NCI-H1417 (cell line): ENCODE data around the gene EML5.
"Not testable (repeated sequence)": the region's sequence is repeated elsewhere in the genome, so short reads cannot be mapped to it uniquely, and the experiment has no call there.

ENCODE experiments used
- DNase-seq, 3 experiments: peaks; one replicate each; lab custom pipeline; 2025; lab: John Stamatoyannopoulos, UW

EML5 gene

DNA sequence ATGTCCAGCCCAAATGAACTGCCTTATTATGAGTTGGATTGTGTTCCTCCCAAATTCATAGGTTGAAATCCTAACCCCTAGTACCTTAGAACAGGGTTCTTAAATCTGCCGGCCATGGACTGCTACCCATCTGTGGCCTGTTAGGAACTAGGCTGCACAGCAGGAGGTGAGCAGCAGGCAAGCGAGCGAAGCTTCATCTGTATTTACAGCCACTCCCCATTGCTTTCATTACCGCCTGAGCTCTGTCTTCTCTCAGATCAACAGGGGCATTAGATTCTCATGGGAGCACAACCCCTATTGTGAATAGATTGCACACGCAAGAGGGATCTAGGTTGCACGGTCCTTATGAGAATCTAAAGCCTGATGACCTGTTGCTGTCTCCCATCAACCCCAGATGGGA lies 9.8 kb upstream of the EML5 start:
- DNase-seq = no peak

DNA sequence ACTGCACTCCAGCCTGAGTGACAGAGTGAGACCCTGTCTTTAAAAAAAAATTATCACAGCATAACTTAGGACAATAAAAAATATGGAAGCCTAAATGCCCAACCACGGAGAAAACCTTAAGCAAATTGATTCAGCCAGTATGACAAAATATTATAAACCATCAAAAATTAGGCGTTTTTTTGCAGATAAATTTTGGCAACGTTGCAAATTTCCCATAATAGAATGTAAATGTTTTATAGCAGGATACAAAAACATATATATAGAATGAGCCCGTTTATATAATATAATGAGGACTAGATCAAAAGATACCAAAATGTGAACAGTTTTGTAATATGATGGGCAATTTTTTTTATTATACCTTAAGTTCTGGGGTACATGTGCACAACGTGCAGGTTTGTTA lies 6.8 kb upstream of the EML5 start:
- no peak for DNase-seq

DNA sequence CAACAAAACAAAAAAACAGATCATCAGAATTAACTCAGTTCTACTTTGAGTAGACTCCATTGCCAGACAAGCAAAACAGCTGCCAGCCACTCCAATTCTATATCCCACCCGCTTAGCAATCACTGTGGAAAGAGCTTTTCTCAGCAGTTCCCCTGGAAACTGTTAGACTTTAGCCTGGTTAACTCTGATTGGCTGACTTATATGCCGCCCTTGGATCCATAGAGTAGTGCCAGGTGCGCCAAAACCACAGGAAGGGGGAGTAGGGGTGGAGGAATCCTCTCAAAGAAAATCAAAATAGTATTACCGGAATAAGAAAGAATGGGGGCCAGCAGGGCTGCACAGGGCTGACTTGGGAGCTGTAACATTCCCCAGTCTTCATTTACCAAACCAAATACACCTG lies 5.4 kb upstream of the EML5 start:
- peak; percentile 45 to 82 (median 69) for DNase-seq

DNA sequence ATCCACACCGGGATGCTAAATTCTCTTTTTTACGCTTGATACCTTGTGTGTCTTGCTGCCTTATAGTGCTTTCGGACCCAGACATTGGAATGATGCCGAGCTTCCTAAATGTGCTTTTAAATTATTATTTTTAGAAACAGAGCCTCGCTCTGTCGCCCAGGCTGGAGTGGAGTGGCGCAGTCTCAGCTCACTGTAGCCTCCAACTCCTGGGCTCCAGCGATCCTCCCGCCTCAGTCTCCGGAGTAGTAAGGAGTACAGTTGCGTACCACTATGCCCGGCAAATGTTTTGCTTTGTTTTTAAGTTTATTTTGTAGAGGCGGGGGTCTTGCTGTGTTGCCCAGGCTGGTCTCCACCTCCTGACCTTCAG lies 489 bp upstream of the EML5 start:
- DNase-seq = peak in 1 of 3 experiments; percentile 57

DNA sequence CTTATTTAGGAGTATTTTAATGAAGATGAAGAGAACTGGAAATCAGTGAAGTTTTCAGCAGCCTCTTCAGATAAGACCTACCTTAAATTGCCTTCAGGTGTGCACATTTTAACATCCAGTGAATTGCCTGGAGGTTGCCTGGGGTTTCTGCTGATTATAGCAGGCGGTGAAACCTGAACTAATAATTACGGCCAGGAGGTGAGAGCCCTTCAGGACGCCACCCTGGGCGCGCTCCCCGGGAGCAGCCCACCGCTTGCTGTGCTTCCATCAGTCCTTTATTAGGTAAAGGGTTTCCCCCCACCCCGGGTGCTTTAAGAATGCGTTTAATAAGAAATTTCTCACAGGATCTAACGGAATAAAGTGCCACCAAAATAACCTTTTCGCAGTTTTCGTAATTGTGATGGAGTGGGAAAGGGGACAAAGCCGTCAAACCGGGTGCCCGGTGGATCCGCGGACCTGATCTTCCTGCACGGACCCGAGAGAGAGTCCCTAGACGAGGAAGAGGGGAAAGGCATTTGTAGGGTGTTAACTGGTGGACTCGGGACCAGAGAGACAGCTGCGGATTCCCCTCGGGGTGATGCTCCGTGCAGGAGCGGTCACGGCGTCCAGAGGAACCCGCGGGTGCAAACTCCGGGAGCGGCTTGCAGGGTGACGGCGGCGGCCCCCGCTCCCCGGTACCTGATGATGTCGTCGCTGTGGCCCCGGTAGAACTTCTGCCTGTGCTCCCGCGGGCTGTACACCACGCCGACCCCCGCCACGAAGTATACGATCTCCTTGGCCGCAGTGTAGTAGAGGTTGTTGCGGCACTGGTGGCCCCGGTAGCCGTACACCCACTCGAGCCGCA lies 902 bp downstream of the EML5 start:
- peak; percentile 66 to 95 (median 91) for DNase-seq

GRCh38 chr14:88791252-88791621 lies 1.5 kb downstream of the EML5 start:
- no peak for DNase-seq

GRCh38 chr14:88790501-88791251 lies 2.1 kb downstream of the EML5 start:
- DNase-seq = peak in 1 of 3 experiments; percentile 34

DNA sequence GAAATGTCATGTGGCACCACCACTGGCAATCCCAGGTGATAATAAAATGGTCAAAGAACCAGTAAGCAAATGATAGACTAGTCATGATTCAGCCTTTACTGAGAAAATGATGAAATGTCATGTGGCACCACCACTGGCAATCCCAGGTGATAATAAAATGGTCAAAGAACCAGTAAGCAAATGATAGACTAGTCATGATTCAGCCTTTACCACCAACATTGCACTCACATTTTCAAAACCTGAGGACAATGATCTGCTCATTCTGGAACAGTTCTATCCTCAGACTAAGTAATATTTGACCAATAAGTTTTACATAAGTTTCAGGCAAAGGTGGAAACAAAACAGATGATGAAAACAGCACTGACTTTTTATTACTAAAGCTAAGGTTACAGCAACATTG lies 3.2 kb downstream of the EML5 start:
- not testable (repeated sequence) for DNase-seq

DNA sequence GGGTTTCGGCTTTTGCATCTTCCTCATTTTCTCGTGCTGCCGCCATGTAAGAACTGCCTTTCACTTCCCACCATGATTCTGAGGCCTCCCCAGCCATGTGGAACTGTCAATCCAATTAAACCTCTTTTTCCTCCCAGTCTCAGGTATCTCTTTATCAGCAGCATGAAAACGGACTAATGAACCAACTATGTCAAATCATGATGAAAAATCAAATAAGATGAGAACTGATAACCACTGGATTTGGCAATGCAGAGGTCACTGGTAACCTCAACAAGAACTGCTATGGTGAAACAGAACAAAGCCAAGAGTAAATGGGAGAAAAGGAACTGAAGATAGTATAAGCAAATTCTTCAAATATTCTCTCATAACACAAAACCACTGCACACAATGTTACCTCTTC lies 6.0 kb downstream of the EML5 start:
- no peak for DNase-seq

GRCh38 chr14:88785911-88786310 lies 6.8 kb downstream of the EML5 start:
- DNase-seq = no peak

DNA sequence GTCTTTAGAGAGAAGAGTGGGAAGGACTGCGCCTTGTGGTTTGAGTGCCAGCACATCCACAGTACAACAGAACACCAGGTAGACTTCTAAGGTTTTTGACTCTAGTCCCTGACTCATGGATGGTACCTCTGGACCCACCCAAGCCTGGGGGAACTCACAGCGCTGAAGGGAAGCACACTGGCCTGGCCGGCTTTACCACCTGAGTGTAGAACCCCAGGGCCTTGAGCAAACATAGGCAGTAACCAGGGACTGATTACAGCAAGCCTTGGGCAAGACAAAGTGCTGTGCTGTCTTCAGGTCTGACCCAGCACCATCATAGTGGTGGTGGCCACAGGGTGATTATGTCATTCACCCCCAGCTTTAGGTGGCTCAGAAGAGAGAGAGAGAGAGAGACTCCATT lies 17.2 kb downstream of the EML5 start:
- DNase-seq = no peak

GRCh38 chr14:88770736-88771135 lies 22.0 kb downstream of the EML5 start:
- DNase-seq = no peak

DNA sequence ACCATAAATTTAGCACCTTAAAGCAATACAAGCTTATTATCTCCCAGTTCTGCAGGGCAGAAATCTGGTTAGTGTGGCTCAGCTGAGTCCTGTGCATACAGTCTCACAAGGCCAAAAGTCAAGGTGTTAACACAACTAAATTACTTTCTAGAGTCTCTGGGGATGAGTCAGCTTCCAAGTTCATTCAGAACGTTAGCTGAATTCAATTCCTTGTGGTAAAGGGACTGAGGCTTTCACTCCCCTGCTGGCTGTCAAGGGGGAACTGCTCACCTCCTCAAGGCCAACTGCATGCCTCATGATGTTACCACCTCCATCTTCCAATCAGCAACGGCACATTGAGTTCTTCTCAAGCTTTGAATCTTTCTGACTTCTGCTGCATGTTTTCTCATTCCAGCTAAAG lies 27.6 kb downstream of the EML5 start:
- no peak for DNase-seq

DNA sequence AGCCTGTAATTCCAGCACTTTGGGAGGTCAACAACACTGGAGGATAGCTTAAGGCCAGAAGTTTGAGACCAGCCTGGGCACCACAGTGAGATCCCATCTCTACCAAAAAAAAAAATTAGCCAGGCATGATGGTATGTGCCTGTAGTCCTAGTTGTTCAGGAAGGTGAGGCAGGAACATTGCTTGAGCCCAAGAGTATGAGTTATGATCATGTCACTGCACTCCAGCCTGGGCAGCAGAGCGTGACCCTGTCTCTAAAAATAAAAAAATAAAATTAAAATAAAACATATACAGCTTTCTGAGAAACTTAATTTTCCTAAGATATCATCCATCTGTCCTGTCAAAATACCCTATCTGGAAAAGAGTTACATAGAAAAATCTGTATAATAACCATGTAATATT lies 38.9 kb downstream of the EML5 start:
- no peak for DNase-seq

DNA sequence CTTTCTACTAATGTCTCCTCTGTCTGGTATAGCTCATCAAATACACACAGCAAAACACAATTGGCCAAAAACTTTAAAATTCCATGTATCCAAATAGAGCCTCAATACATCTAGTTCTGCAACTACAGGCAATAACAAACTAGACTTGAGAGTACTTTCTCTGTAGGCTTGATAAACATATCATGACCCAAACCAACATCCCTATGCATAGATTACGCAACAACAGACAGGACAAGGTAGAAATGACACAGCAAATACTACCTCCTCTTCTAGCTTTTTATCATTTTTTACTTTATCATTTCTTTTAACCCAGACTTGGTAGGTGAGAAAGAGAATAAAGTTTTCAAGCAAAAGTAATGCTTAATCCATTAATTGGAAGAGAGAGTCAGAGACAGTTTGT lies 41.8 kb downstream of the EML5 start:
- DNase-seq = no peak

- DNase-seq = no peak
Observed at GRCh38 chr14:88750413-88750812, 42.3 kb downstream of the EML5 start.

DNA sequence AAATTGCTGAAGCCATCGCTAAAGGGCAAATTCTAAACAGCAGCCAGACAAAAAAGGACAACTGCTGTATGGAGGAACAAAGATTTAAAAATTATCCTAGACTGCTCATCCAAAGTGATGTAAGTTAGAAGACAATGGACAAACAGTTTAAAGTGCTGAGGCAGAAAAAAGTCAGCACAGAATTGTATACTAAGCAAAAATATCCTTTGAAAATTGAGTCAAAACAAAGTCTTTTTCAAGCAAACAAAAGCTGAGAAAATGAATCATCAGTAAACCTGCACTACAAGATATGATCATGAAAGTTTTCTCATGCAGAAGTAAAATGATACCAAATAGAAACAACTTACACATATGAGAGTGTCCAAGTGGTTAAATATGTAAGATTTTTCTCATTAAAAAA lies 43.6 kb downstream of the EML5 start:
- peak in 1 of 3 experiments; percentile 20 for DNase-seq

GRCh38 chr14:88748288-88748687 lies 44.5 kb downstream of the EML5 start:
- DNase-seq = no peak

DNA sequence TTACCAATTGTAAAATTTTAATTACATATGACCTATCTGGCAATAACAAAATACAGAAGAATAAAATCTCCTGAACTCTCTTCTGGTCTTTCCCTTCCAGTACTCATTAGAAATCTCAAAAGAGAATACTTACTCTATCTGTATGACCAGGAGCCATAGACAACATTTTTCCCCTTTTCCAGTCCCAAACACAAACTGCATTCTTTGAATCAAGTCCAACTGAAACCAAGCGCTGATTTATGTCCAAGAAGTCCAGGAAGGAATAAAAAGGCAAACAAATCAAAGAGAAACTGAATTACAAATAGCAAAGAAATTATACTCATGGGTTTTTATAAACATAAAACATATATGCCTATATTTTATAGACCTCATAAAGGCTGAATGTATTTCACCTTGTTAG lies 46.7 kb downstream of the EML5 start:
- DNase-seq = no peak

- DNase-seq = no peak
Observed at GRCh38 chr14:88737245-88737644, 55.5 kb downstream of the EML5 start.

- peak in 1 of 3 experiments; percentile 54 for DNase-seq
Observed at GRCh38 chr14:88733121-88733520, 59.6 kb downstream of the EML5 start.

DNA sequence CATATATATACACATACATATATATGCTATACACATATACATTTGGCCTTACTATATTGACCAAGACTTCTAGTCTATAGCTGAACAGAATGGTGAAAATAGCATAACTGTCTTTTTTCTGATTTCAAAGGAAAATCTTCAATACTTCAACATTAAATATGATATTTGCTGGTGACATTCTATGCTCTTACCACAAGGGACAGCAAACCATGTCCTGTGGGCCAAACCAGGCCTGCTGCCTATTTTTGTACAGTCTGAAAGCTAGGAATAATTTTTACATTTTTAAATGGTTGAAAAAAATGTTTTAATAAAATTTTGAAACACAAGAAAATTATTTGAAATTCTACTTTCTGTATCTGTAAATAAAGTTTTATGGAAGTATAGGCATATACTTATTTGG lies 63.6 kb downstream of the EML5 start:
- DNase-seq = no peak

- no peak for DNase-seq
Observed at GRCh38 chr14:88727057-88727456, 65.7 kb downstream of the EML5 start.

DNA sequence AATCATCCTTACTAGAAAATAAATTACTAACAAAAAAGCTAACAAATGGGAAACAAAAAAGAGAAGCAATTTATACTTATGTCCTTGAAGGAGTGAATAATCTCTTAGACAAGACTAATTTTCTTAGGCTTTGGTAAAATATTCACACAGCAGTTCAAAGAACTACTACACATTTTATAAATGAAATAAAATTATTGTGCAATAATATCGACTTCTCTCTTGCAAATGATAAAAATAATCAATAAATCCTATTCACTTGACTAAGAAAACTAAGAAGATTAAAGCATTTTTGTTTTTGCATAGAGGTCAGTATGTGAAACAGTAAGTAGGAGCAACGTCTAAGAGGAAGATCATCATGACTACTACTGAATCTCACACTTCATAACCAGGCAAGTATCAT lies 82.0 kb downstream of the EML5 start:
- DNase-seq = no peak
